Left renal cortex interstitium (tissue), 4 donors: ENCODE data around the gene RIC8A. TPM values are rescaled to one million over a fixed set of nuclear protein-coding genes. Genes with fewer than 3 reads are reported as not detected.
"Not testable (repeated sequence)": the region's sequence is repeated elsewhere in the genome, so short reads cannot be mapped to it uniquely, and the experiment has no call there.

ENCODE experiments used
- DNase-seq, 4 donors: peaks; one replicate each; pipeline ENCODE4 v3.0.0-alpha.2; 2013; ENCODE audit warnings: low read depth in 4 of 4, low spot score in 2 of 4, missing footprints in 1 of 4
- polyA plus RNA-seq, 4 donors: library from polyadenylated mRNA; unstranded; fragments of 120-200 nt; gene quantifications; one replicate each; pipeline ENCODE4 v1.2.1, GENCODE V29; 2013; ENCODE audit not compliant: insufficient read length in 4 of 4

The RIC8A gene
- 10 to 100 TPM; 75.7 to 94.6 (median 91.7) TPM for polyA plus RNA-seq

DNA sequence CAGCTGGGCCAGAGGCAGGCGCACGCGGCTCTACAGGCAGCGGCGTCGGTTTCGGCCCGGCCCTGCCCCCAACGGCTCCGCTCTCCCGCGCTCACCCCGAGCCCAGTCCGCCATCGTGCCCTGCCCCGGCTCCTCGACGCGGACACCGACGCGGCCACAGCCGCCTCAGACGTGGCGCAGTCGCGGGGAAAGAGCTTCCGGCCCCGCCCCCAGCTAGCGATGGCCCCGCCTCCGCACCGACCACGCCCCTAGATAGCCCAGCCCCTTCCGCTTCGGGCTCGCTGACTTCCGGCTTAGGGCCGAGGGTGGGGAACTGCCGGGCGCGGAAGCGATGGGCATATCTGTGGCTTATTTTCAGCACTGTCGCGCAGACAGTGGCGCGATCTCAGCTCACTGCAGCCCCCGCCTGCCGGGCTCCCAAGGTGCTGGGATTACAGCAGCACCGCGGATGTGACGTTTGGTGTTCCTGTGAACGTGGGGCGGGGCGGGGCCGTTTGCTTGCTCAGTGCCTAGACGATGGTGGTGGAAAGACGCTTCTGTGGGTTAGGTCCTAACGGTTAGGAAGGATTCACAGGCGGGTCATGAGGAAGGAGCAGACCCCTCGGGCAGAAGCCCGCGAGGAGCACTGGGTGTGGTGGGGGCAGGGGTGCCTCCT, at the start of gene RIC8A, which contains the start of gene BET1L:
Gene RIC8A (plus strand): TSS at position 501 of the 655 bp plus-strand sequence. CDS start 1,147 bp downstream, outside the sequence.
Gene BET1L (minus strand): TSS at position 192 of the 655 bp plus-strand sequence. CDS start 78 bp downstream, at position 114.
- peak; percentile 82 to 91 (median 89) for DNase-seq

DNA sequence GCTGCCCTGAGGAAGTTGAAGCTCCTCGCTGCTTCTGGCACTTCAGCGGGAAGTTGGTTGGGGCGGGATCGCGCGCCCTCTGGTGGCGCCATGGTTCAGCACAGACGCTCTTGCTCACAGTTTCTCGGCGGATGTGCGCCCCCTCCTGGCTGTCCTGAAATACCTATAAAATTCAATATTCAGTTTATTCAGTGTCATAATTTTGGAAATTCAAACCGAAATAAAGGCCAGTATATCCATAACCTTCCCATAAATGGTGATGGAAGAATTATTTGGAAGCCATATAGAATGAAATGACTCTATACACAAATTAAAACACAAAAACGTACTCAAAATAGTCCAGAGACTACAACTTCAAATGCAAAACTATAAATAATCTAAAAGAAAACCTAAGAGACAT, 27.3 kb upstream of the RIC8A start:
- not testable (repeated sequence) for DNase-seq

DNA sequence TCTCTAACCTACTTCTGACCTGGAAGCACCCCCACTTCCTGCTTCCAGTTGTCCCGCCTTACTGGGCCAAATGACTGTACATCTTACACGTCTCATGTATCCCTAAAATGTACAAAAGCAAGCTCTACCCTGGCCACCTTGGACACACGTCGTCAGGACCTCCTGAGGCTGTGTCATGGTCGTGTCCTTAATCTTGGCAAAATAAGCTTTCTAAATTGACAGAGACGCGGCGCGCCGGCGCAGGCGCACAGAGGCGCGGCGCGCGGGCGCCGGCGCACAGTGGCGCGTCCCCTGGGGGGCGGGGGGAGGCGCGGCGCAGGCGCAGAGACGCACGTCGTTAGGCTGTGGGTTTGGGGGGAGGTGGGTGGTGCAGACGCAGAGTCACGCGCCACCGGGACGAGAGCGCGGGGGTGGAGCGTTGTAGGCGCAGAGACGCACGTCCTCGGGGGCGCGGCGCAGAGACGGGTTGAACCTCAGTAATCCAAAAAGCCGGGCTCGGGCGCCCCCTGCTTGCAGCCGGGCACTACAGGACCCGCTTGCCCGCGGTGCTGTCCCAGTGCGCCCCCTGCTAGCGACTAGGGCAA, 18.2 kb upstream of the RIC8A start:
- DNase-seq = not testable (repeated sequence)

DNA sequence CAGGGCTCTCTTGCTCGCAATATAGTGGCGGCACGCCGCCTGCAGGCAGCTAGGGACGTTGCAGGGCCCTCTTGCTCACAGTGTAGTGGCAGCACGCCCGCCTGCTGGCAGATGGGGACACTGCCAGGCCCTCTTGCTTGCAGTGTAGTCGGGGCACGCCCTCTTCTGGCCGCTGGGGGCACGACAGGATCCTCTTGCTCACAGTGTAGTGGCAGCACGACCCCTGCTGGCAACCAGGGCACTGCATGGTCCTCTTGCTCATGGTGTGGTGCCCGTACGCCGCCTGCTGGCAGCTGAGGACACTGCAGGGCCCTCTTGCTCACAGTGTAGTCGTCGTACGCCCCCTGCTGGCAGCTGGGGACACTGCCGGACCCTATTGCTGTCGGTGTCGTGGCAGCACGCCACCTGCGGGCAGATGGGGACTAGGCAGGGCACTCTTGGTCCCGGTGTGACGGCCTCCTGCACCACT, 17.6 kb upstream of the RIC8A start:
- not testable (repeated sequence) for DNase-seq

DNA sequence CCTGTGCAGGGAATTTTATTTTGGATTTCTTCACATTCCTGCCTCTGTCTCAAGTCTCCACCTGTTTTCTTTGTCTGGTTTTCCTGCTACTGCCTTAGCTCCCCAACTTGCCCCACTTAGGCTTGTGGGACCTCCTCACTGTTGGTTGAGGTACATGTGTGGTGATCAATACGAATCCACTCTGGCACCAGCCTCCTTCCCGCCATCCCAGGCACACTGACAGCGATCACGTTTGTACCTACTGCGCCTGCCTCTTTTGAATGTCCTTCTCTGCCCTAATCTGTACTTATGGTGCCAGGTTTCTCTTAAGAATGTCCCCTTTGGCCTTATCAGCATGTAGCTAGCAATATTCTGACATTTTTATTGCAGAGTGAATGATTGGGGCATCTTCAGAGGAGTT, 17.0 kb upstream of the RIC8A start:
- not testable (repeated sequence) for DNase-seq

DNA sequence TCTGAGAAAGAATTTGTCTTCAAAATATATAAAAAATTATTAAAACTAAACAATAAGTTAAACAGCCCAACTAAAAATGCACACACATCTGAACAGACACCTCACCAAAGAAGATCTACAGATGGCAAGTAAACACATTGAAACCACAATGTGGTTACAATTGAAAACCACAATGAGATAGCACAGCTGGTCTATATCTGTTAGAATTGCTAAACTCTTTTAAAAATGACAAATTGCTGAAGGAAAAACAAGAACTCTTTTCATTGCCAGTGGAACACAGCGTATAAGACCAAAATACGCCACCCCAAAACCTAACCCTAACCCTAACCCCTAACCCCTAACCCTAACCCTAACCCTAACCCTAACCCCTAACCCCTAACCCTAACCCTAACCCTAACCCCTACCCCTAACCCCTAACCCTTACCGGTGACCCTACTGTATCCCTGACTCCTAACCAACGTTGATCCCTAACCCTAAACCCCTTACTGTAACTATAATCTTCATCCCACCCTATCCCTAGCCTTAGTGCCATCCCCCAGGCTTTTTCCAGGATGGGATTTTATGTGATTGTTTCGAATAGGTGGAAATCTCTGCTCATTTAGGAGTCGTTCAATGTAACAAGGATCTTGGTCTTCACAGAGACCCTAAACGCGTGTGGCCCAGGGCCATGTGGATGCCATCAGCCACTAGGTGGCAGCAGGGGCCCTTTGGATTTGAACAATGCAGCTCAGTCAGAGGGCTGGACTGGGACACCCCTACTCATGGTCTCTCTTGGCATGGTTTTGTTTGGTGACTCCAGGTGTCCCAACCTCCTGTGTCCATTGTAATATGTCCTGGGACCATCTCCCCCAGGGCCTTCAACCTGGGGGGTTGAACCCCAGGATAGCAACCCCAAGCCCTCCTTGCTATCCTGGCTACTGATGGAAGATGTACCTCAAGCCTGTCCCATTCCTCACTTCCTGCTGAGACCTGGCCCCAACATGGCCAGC, 15.7 kb upstream of the RIC8A start:
- DNase-seq = not testable (repeated sequence)

DNA sequence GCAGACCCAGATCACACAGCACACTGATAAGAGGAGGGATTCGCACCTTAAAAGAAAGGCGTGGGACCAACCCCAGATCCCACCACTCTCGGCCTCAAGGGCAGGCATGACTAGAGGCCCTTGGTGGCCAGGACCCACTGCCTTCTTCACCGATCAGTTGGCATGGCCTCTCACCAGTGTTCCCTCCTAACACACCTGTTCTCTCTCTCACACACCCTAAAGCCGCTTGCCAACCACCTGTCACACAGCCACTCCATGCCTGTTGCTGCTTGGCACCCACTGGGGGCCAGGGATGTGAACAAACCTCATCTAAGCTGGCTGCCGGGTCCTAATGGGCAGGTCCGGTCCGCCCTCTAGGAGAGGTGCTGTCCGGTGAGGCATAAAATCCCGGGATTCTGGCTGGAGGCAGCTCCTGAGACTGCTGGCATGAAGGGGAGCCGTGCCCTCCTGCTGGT, 14.8 kb upstream of the RIC8A start, which contains the start of gene SCGB1C1:
Gene SCGB1C1 (plus strand): TSS at position 405 of the 455 bp plus-strand sequence. CDS start 22 bp downstream, at position 427.
- not testable (repeated sequence) for DNase-seq

DNA sequence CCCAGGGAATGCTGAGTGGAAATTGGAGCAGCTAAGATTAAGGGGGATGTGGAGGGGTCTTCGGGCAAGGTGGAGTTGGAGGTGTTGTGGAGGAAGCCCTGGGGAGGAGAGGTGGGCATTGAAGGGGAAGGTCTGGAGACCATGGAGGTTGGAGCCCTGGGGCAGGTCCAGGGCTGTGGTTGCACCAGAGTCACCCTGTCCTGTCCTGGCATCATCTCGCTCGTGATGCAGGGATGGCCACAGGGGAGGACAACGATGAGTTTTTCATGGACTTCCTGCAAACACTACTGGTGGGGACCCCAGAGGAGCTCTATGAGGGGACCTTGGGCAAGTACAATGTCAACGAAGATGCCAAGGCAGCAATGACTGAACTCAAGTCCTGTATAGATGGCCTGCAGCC, 14.0 kb upstream of the RIC8A start:
- not testable (repeated sequence) for DNase-seq

DNA sequence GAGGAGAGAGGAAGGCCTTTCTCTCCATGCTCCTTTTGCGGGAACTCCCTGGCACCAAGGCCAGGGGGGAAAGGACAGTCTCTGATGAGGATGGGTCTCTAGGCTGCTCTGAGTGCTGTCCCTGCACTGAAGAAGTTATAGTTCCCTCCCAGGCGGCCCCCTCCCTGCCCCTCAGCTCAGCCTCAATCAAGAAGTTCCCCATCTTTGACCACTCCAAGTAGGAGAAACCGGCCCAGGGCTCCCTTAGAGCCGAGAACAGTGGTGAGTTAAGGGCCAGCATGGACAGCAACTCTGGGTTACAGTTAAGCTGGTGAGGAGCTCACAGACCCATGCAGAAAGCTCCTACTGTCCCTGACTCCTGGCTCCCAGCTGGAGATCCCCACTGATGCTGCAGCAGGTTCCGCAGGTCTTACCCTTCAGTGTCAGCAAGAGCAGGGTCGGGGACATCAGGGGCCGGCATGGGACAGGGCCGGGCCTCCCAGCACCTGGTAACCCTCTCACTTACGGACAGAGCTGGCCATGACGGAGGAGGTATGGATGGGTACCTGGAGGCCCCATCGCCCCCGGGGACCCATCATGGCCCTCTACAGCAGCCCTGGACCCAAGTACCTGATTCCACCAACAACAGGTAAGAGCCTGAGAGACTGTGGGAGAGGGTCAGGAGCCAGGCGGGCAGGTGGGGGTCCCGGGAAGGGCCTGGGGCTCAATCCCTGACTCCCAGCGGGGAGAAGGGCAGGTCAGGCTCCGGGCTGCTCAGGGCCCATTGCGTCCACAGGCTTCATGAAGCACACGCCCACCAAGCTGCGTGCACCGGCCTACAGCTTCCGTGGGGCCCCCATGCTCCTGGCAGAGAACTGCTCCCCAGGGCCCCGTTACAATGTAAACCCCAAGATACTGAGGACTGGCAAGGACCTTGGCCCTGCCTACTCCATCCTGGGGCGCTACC, 10.4 kb upstream of the RIC8A start:
- DNase-seq = no peak

DNA sequence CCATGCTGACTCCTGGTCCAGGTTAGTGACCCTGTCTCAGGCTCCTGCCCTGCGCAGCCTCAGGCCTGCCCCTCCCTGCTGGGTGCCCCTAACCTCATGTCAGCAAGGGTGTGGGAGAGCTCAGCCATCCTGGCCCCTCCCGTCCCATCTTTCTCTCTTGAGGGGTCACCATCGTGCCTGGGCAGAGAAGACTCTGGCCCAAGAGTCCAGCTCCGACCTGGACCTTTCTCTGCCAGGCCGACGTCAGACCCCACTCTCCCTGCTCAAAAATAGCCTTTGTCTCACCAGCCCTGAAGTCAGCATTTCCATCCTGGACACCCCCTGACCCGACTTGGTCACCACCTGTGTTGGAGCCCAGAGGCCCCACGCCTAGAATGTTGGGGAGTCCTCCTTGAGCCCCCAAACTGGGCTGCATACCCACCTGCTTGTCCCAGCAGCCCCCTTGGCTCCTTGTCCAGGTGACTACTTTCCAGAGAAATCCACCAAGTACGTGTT, 9.7 kb upstream of the RIC8A start:
- DNase-seq = no peak

DNA sequence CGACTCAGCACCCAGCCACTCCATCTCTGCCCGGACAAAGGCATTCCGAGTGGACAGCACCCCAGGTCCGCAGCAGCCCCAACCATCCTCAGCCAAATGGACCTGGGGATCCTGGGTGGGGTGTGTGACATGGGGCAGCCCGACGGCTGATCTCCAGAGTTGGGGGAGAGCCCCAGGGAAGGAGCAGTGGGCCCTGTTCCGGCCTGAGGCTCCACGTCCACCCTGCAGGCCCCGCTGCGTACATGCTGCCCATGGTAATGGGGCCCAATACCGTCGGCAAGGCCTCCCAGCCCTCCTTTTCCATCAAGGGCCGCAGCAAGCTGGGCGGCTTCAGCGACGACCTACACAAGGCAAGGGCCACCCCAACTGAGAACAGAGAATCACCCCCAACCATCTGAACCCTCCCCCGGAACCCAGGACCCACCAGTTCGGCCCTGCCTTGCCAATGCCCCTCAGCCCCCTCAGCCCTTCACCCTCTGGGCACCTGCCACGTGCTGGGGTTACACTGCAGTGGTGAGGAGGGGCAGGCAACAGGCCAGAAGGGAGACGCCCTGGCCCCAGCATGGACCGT, 9.2 kb upstream of the RIC8A start:
- DNase-seq = no peak

DNA sequence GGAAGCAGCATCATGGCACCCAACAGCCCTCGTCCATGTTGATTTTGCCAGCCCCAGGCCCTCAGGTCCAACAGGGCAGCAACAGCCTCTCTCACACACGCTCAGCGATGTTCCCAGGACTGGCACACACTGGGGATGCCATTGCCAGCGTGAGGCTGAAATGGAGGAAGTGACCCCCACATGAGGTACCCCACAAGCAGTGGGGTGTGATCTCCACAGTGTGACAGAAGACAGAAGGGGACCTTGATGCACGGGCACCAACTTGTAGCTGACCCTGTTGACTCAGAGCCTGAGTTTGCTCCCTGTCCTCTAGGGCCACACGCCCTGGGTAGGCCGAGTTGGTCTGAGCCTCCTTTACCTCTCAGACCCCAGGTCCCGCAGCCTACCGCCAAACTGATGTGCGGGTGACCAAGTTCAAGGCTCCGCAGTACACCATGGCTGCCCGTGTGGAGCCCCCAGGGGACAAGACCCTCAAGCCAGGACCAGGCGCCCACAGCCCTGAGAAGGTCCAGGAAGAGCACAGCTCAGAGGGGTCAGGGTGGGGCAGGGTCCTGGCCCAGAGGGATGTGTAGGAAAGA, 8.4 kb upstream of the RIC8A start:
- DNase-seq = no peak

DNA sequence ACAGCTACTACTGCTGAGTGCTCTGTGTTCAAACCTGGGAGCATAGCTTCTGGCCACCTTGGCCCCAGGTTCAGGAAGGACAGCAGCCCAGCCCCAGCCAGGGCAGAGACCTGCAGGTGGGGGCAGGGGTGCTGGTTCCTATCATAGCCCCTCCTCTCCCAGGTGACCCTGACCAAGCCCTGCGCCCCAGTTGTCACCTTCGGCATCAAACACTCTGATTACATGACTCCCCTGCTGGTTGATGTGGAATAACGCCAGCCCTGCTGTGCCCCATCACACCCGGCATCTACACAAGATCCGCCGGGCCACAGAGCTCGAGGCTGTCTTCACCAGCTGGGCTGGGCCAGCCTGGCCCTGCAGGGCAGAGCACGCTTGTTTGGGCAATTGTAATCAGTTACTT, 7.7 kb upstream of the RIC8A start:
- DNase-seq = no peak

DNA sequence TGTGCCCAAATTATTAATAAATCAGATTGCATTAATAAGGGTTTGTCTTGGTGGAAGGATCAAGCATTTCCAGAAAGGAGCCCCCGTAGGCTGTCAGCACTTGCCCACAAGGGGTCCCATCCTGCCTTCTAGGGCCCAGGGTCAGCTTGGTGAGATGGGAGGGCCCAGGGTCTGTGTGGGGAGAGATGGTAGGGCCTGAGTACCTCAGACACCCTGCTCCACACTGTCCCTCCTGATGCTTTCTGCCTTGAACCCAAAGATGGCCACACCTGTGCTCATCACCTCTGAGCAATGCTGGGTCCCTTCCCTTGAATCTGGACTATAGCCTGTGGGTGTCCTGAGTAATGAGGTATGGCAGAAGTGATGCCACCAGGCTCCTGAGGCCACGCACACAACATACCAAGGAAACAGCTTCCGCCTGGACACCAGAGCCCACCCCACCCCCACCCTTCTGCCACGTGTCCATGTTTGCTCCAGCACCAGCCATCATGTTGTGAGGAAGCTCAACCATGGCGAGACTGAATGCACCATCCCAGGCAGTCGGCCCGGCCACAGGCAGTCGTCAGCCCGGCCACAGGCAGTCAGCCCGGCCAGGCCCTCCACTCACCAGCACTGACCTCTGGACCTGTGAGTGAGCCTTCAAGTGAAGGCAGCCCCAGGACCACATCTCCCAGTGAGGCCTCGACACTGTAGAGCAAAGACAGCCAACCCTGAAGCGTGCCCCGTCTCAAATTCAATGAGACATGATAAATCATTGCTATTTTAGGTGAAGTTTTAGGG, 7.1 kb upstream of the RIC8A start:
- no peak for DNase-seq

DNA sequence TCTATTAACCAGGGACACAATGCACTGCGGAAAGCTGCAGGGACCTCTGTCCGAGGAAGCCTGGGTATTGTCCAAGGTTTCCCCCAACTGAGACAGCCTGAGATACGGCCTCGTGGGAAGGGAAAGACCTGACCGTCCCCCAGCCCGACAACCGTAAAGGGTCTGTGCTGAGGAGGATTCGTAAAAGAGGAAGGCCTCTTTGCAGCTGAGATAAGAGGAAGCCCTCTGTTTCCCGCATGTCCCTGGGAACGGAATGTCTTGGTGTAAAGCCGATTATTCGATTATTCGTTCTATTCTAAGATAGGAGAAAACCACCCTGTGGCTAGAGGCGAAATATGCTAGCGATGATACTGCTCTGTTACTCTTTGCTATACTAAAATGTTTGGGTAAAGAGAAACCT, 5.5 kb upstream of the RIC8A start:
- no peak for DNase-seq

DNA sequence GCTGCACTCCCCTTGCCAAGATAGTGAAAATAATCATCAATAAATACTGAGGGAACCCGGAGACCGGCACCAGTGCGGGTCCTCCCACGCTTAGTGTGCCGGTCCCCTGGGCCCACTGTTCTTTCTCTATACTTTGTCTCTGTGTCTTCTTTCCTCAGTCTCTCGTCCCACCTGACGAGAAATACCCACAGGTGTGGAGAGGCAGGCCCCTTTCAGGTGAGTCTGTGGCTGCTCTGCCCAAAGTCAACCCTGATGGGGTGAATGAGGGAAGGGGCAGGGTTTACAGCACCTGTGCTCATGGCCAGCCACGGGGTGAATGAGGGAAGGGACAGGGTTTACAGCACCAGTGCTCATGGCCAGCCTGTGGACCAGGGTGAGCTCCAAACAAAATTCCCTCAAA, 5.0 kb upstream of the RIC8A start:
- DNase-seq = no peak

DNA sequence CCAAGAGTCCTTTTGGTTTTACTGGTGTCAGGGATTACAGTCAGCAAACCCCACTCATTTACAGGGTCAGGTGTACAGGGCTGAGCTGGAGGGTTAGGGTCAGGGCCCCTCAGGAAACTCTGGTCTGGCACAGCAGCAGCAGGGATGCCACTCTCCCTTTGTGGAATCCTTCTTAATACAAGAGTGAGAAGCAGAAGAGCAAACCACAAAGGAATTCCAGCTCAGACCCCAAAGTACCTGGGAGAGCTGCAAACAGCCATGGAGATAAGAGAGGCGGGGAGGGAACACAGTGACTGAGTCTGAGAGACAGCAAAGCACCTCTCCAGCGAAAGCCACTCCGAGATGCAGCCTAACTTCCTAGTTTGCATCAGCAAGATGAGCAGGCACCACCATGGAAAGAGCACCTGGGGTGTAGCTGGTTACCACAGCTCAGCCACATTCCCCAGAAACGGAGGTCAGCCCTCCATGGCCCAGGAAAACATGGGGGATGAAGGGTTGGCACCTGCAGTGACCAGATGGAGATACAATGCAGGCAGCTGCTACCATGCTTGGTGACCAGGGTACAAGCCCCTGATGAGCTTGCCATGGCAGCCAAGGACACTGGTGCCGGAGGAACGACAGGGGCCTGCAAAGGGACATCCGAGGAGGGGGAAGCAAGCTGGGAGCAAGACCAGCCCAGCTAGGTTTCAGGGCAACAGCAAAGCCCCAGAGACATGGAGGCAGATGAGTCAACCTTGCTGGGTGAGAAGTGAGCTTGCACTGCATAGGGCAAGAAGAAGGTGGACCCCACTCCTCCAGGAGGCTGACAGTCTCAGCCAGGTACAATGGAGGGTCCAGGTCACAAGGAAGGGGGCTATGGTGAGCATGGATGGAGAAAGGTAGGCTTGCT, 4.2 kb upstream of the RIC8A start:
- no peak for DNase-seq
